DOHH2 (cell line): ENCODE measurements around the gene CD200.

Experiments
- CTCF ChIP-seq: fragments of 200-600 bp; sonication (generic); IDR thresholded peaks from one replicate; pipeline ENCODE4 v1.5.1; 2014; ENCODE audit warnings: antibody characterized with exemption, mild to moderate bottlenecking, low read depth, low read length; ENCODE audit not compliant: poor library complexity, severe bottlenecking
- EZH2phosphoT487 ChIP-seq: fragments of 200-600 bp; sonication (generic); IDR thresholded peaks from 2 replicates; pipeline ENCODE4 v1.6.1; 2017; ENCODE audit warnings: borderline replicate concordance, mild to moderate bottlenecking, antibody characterized with exemption, low read length, moderate library complexity, mixed read lengths

GRCh38 chr3:112379020-112379690 lies 46.2 kb downstream of the CD200 start:
- no peak for TF ChIP-seq CTCF
- no peak for TF ChIP-seq EZH2phosphoT487
